Left lung (tissue), 10 donors: ENCODE results near the gene TAL1. TPM values are rescaled to one million over a fixed set of nuclear protein-coding genes. Genes with fewer than 3 reads are reported as not detected.

Experiments
- ATAC-seq: fragments of 200-7000 bp; cut with Tn5 transposase; one replicate; pipeline ENCODE4 v1.9.1; 2020; ENCODE audit warnings: moderate library complexity
- DNase-seq, 4 donors: peaks; one replicate each; pipeline ENCODE4 v3.0.0-alpha.2; 2013 to 2020
- H3K27ac ChIP-seq, 2 donors: fragments of 200-600 bp; sonication (generic) in 1 of 2; one replicate each; pipeline versions ENCODE4 v1.5.0 to v1.8.0; 2020 to 2021
- H3K27me3 ChIP-seq, 2 donors: fragments of 200-600 bp; sonication (generic) in 1 of 2; one replicate each; pipeline versions ENCODE4 v1.5.0 to v1.8.0; 2020 to 2021
- H3K36me3 ChIP-seq, 2 donors: fragments of 200-600 bp; sonication (generic) in 1 of 2; one replicate each; pipeline versions ENCODE4 v1.5.0 to v1.8.0; 2020 to 2021
- H3K4me1 ChIP-seq, 2 donors: fragments of 200-600 bp; one replicate each; pipeline ENCODE4 v1.8.0; 2021
- H3K4me3 ChIP-seq, 2 donors: fragments of 200-600 bp; sonication (generic) in 1 of 2; one replicate each; pipeline versions ENCODE4 v1.5.0 to v1.8.0; 2020 to 2021; ENCODE audit warnings: mild to moderate bottlenecking in 1 of 2
- H3K9me3 ChIP-seq, 2 donors: fragments of 200-600 bp; sonication (generic) in 1 of 2; one replicate each; pipeline versions ENCODE4 v1.5.0 to v1.8.0; 2020 to 2021
- CTCF ChIP-seq, 2 donors: fragments of 200-600 bp; sonication (generic) in 1 of 2; IDR thresholded peaks; one replicate each; pipeline versions ENCODE4 v1.5.0 to v1.8.0; 2021; ENCODE audit warnings: antibody characterized with exemption in 2 of 2
- intact Hi-C, 2 donors: fragments of 100-400 bp; cut with DNase I; formaldehyde crosslinking; loops; one replicate each; pipeline versions ENCODE4 v1.11.2 to v1.14.2; 2022
- polyA plus RNA-seq, 6 donors: library from polyadenylated mRNA; unstranded; fragments of 120-200 nt; gene quantifications; one replicate each; pipeline ENCODE4 v1.2.1, GENCODE V29; 2013; ENCODE audit not compliant: insufficient read length in 6 of 6
- total RNA-seq, 2 donors: library from RNA; stranded (reverse); fragmentation: NEBNext Ultra II Directional; extraction: Animal tissue kit (Norgen Biotek cat#: 25700); gene quantifications; one replicate each; pipeline ENCODE4 v1.2.1, GENCODE V29; 2021
- donor health status: DM: no; HTN: yes; CAD: no.
- donor health status: DM: no; HTN: no; CAD: no.

TAL1 gene
- total and polyA plus RNA-seq, 8 donors: 8.4 to 13.3 (median 9.5) TPM

GRCh38 chr1:47183308-47184089 is 48.5 kb downstream of the TAL1 start:
- Histone ChIP-seq H3K27me3 (peaks cover 0 to 15% of the 10 kb centered on the region in 2 donors), H3K9me3 (no peaks in the 10 kb centered on the region), H3K36me3 (no peaks in the 10 kb centered on the region), H3K27ac (no peak overlapping the region), H3K4me1 (peaks cover 0 to 13% of the 10 kb centered on the region in 2 donors), H3K4me3 (no peak overlapping the region)
- intact Hi-C loops: loop anchor here in 1 of 2 donors (10.0 kb wide), 1 partner anchor 251 kb away; the partner anchor contains the start of gene FOXD2
- no peak for ATAC-seq
- no peak for DNase-seq
- TF ChIP-seq CTCF (IDR thresholded peaks at IDR 0.05): no peak

GRCh38 chr1:47182676-47183235 is 49.3 kb downstream of the TAL1 start:
- no peak for TF ChIP-seq CTCF (IDR thresholded peaks at IDR 0.05)
- intact Hi-C loops: loop anchor here in 1 of 2 donors (10.0 kb wide), 1 partner anchor 252 kb away; the partner anchor contains the start of gene FOXD2
- Histone ChIP-seq H3K9me3 (no peaks in the 10 kb centered on the region), H3K4me1 (peaks cover 0 to 13% of the 10 kb centered on the region in 2 donors), H3K36me3 (no peaks in the 10 kb centered on the region), H3K4me3 (no peak overlapping the region), H3K27me3 (peaks cover 0 to 15% of the 10 kb centered on the region in 2 donors), H3K27ac (no peak overlapping the region)
- DNase-seq: no peak
- ATAC-seq: no peak

GRCh38 chr1:47181955-47182675 is 49.9 kb downstream of the TAL1 start:
- peaks cover 0 to 15% of the 10 kb centered on the region in 2 donors for H3K27me3 ChIP-seq
- no peak overlapping the region for H3K4me3 ChIP-seq
- ATAC-seq (no peak), DNase-seq (no peak)
- H3K9me3 ChIP-seq: no peaks in the 10 kb centered on the region
- intact Hi-C loops: loop anchor here in 1 of 2 donors (10.0 kb wide), 1 partner anchor 253 kb away; the partner anchor contains the start of gene FOXD2
- no peak overlapping the region for H3K27ac ChIP-seq
- peaks cover 0 to 13% of the 10 kb centered on the region in 2 donors for H3K4me1 ChIP-seq
- TF ChIP-seq CTCF (IDR thresholded peaks at IDR 0.05): no peak
- no peaks in the 10 kb centered on the region for H3K36me3 ChIP-seq

- H3K4me1 ChIP-seq: peaks cover 0 to 13% of the 10 kb centered on the region in 2 donors
- DNase-seq: no peak
- no peaks in the 10 kb centered on the region for H3K9me3 ChIP-seq
- H3K27ac ChIP-seq: no peak overlapping the region
- peaks cover 0 to 15% of the 10 kb centered on the region in 2 donors for H3K27me3 ChIP-seq
- no peak for ATAC-seq
- no peak overlapping the region for H3K4me3 ChIP-seq
- TF ChIP-seq CTCF (IDR thresholded peaks at IDR 0.05): no peak
- H3K36me3 ChIP-seq: no peaks in the 10 kb centered on the region
- intact Hi-C loops: loop anchor here in 1 of 2 donors (10.0 kb wide), 1 partner anchor 253 kb away; the partner anchor contains the start of gene FOXD2
Measured at GRCh38 chr1:47181095-47181954, 50.7 kb downstream of the TAL1 start.
